Vagina (tissue), 2 donors: ENCODE data around the gene TTLL13.

ENCODE experiments used
- CTCF ChIP-seq, 3 experiments: fragments of 450-650 bp in 2 of 3; fragments of 200-600 bp in 1 of 3; sonication (generic) in 1 of 3; IDR thresholded peaks; one replicate each; pipeline ENCODE4 v1.5.1; 2017 to 2019; ENCODE audit warnings: antibody characterized with exemption in 3 of 3, mild to moderate bottlenecking in 2 of 3, moderate library complexity in 2 of 3
- POLR2AphosphoS5 ChIP-seq, 2 donors: sonication (generic); formaldehyde crosslinking; IDR thresholded peaks; one replicate each; pipeline ENCODE4 v1.9.0; 2017; ENCODE audit warnings: antibody characterized with exemption in 2 of 2, mild to moderate bottlenecking in 2 of 2, low read depth in 1 of 2; ENCODE audit not compliant: insufficient read depth in 1 of 2

GRCh38 chr15:90268415-90268814 is 19.1 kb downstream of the TTLL13 start:
- TF ChIP-seq CTCF (IDR thresholded peaks at IDR 0.05) (no peak), POLR2AphosphoS5 (IDR thresholded peaks at IDR 0.05; ENCODE audit: insufficient read depth in 1 of 2, low read depth in 1 of 2) (no peak)
